GM19023 (cell line): ENCODE measurements around the gene ICOSLG.
A peak's percentile ranks its signal among the peaks of the same experiment; 100 is the strongest.
"Not testable (repeated sequence)": the region's sequence is repeated elsewhere in the genome, so short reads cannot be mapped to it uniquely, and the experiment has no call there.

Experiments used
- ATAC-seq: cut with Tn5 transposase; IDR thresholded peaks from one replicate; pipeline ENCODE4 v1.9.1; 2021; ENCODE audit warnings: mild to moderate bottlenecking, moderate library complexity; ENCODE audit not compliant: unreplicated experiment

ICOSLG gene

GRCh38 chr21:44265734-44266270, 25.1 kb upstream of the ICOSLG start:
- no peak for ATAC-seq

GRCh38 chr21:44263768-44264167, 23.0 kb upstream of the ICOSLG start:
- no peak for ATAC-seq

GRCh38 chr21:44263221-44263760, 22.5 kb upstream of the ICOSLG start:
- no peak for ATAC-seq

GRCh38 chr21:44262338-44263056, 21.8 kb upstream of the ICOSLG start:
- ATAC-seq: no peak

GRCh38 chr21:44261675-44262295, 21.0 kb upstream of the ICOSLG start, which contains the start of gene DNMT3L:
Gene DNMT3L (minus strand): TSS chr21:44261897. CDS start chr21:44261259, 638 bp downstream.
- ATAC-seq: no peak

GRCh38 chr21:44260791-44261631, 20.3 kb upstream of the ICOSLG start:
- ATAC-seq: no peak

- ATAC-seq: no peak
These were observed 19.3 kb upstream of the ICOSLG start for GRCh38 chr21:44260066-44260465.

GRCh38 chr21:44259082-44259705, 18.5 kb upstream of the ICOSLG start:
- ATAC-seq: no peak

- no peak for ATAC-seq
These were observed 17.4 kb upstream of the ICOSLG start for GRCh38 chr21:44258056-44258725.

GRCh38 chr21:44255511-44255981, 14.8 kb upstream of the ICOSLG start:
- ATAC-seq: no peak

- ATAC-seq: no peak
These were observed 13.3 kb upstream of the ICOSLG start for GRCh38 chr21:44253832-44254710.

GRCh38 chr21:44249204-44250037, 8.7 kb upstream of the ICOSLG start:
- not testable (repeated sequence) for ATAC-seq

- not testable (repeated sequence) for ATAC-seq
These were observed 7.2 kb upstream of the ICOSLG start for GRCh38 chr21:44247904-44248303.

- ATAC-seq: peak; percentile 38
These were observed 3.2 kb upstream of the ICOSLG start for GRCh38 chr21:44243980-44244379.

- ATAC-seq: peak; percentile 35
These were observed 538 bp upstream of the ICOSLG start for GRCh38 chr21:44241281-44241680.

- not testable (repeated sequence) for ATAC-seq
These were observed 390 bp downstream of the ICOSLG start for GRCh38 chr21:44240353-44240752.

- ATAC-seq: not testable (repeated sequence)
These were observed 11.2 kb downstream of the ICOSLG start for GRCh38 chr21:44229561-44229960.

- ATAC-seq: not testable (repeated sequence)
These were observed 12.6 kb downstream of the ICOSLG start for GRCh38 chr21:44228109-44228508.
